HepG2 (cell line): ENCODE data around the gene VPS4A. TPM values are rescaled to one million over a fixed set of nuclear protein-coding genes. Genes with fewer than 3 reads are reported as not detected.
A peak's percentile ranks its signal among the peaks of the same experiment; 100 is the strongest.

Experiments
- ARID3A ChIP-seq: IDR thresholded peaks from 2 replicates; pipeline ENCODE4 v1.6.1; 2012; ENCODE audit warnings: low read depth, low read length, improper control_type of control experiment
- BHLHE40 ChIP-seq: IDR thresholded peaks from 2 replicates; pipeline ENCODE4 v1.6.1; 2011; ENCODE audit warnings: low read length, improper control_type of control experiment
- CTCF ChIP-seq: sonication (generic); formaldehyde crosslinking; IDR thresholded peaks from 2 replicates; pipeline ENCODE4 v1.5.0; 2020; ENCODE audit warnings: mild to moderate bottlenecking, missing genetic modification reagents, moderate library complexity
- DRAP1 ChIP-seq: IDR thresholded peaks from 2 replicates; pipeline ENCODE4 v1.6.1; 2016; ENCODE audit warnings: missing genetic modification reagents, missing compliant biosample characterization
- HDAC2 ChIP-seq: sonication (generic); formaldehyde crosslinking; IDR thresholded peaks from 2 replicates; pipeline ENCODE4 v1.4.0; 2020; ENCODE audit warnings: missing genetic modification reagents
- MEIS1 ChIP-seq: sonication (generic); formaldehyde crosslinking; IDR thresholded peaks from 2 replicates; pipeline ENCODE4 v1.9.0; 2021; ENCODE audit warnings: mild to moderate bottlenecking, missing genetic modification reagents, moderate library complexity, borderline replicate concordance
- SP140L ChIP-seq: sonication (generic); formaldehyde crosslinking; IDR thresholded peaks from 2 replicates; pipeline ENCODE4 v1.4.0; 2020; ENCODE audit warnings: missing genetic modification reagents, borderline replicate concordance
- YEATS4 ChIP-seq: sonication (generic); formaldehyde crosslinking; IDR thresholded peaks from 2 replicates; pipeline ENCODE4 v1.4.0; 2020; ENCODE audit warnings: missing genetic modification reagents, borderline replicate concordance
- ZNF142 ChIP-seq: sonication (generic); formaldehyde crosslinking; IDR thresholded peaks from 2 replicates; pipeline ENCODE4 v1.4.0; 2020; ENCODE audit warnings: missing genetic modification reagents
- ZNF431 ChIP-seq: sonication (generic); formaldehyde crosslinking; IDR thresholded peaks from 2 replicates; pipeline ENCODE4 v1.9.0; 2022; ENCODE audit warnings: missing genetic modification reagents, low read depth, mild to moderate bottlenecking, borderline replicate concordance
- ZNF510 ChIP-seq: sonication (generic); formaldehyde crosslinking; IDR thresholded peaks from 2 replicates; pipeline ENCODE4 v1.4.0; 2020; ENCODE audit warnings: low read depth, mild to moderate bottlenecking, missing genetic modification reagents
- ZNF7 ChIP-seq: IDR thresholded peaks from 2 replicates; pipeline ENCODE4 v1.6.1; 2016; ENCODE audit warnings: missing biosample characterization, missing genetic modification reagents
- ZNF781 ChIP-seq: sonication (generic); formaldehyde crosslinking; IDR thresholded peaks from 2 replicates; pipeline ENCODE4 v1.5.1; 2020; ENCODE audit warnings: borderline replicate concordance, mild to moderate bottlenecking, missing genetic modification reagents; ENCODE audit errors: not compliant biosample characterization
- ZNF891 ChIP-seq: sonication (generic); formaldehyde crosslinking; IDR thresholded peaks from 2 replicates; pipeline ENCODE4 v1.5.0; 2020; ENCODE audit warnings: mild to moderate bottlenecking, missing genetic modification reagents
- polyA plus RNA-seq, 8 experiments: library from polyadenylated mRNA; depleted of rRNA in 3 of 8; stranded (reverse) in 7 of 8; unstranded in 1 of 8; fragments of >200 nt; fragmentation: Illumina TruSeq in 4 of 8; extraction: Trizol in 4 of 8; gene quantifications; 2 replicates each; pipeline versions ENCODE4 v1.2.1 to v1.2.3, GENCODE V29; 2011 to 2016; ENCODE audit warnings: low read depth in 4 of 8, missing spikeins in 1 of 8, mixed read lengths in 1 of 8; ENCODE audit not compliant: insufficient read depth in 1 of 8
- total RNA-seq, 5 experiments: library from RNA; depleted of rRNA; stranded (reverse); fragments of >200 nt; fragmentation: Illumina TruSeq; extraction: Trizol; gene quantifications; 2 replicates each; pipeline ENCODE4 v1.2.3, GENCODE V29; 2016; ENCODE audit warnings: low read depth in 1 of 5

VPS4A gene
- total and polyA plus RNA-seq, 2 of the 13 experiments (the other 11 are each of a cell fraction or from before 2014, with no cell fraction given) = 13.2 to 27.9 TPM

GRCh38 chr16:69351309-69352027 is 40.3 kb downstream of the VPS4A start, which contains the start of gene TMED6 (continued):
- peak; percentile 22 for TF ChIP-seq CTCF
- no peak for TF ChIP-seq ZNF7 (CRISPR knock-in tag)
- TF ChIP-seq ZNF431 (CRISPR knock-in tag) = no peak
- no peak for TF ChIP-seq SP140L (CRISPR knock-in tag)
- TF ChIP-seq HDAC2 (CRISPR knock-in tag) = peak; percentile 20; the same call in 1 of the 2 replicates
- no peak for TF ChIP-seq MEIS1 (CRISPR knock-in tag)
- TF ChIP-seq ZNF891 (CRISPR knock-in tag) = no peak
- TF ChIP-seq ZNF142 (CRISPR knock-in tag) = 0 out of 2 replicates have a peak, but pooled peaks have one; percentile 28
- TF ChIP-seq YEATS4 = peak; percentile 45; the same call in 1 of the 2 replicates
- peak; percentile 60 for TF ChIP-seq ZNF781
- TF ChIP-seq DRAP1 (CRISPR knock-in tag) = peak; percentile 72
- TF ChIP-seq ARID3A = peak; percentile 67; the same call in 1 of the 2 replicates
- no peak for TF ChIP-seq ZNF510
- TF ChIP-seq BHLHE40 = no peak
